Activated CD4-positive, CD25-positive, alpha-beta regulatory T cell treated with anti-CD3 and anti-CD28 coated beads, Interleukin-2, amount 50 U/mL, for 24 hours (primary cell): Measurements from ENCODE around the gene FN3KRP.
A peak's percentile ranks its signal among the peaks of the same experiment; 100 is the strongest.
"Not testable (repeated sequence)": the region's sequence is repeated elsewhere in the genome, so short reads cannot be mapped to it uniquely, and the experiment has no call there.

Experiments
- ATAC-seq, 2 donors: fragments of 150-1000 bp; cut with Tn5 transposase; one replicate each; pipeline ENCODE4 v1.10.0; 2021; ENCODE audit warnings: mild to moderate bottlenecking in 1 of 2, moderate library complexity in 1 of 2

Gene FN3KRP

DNA sequence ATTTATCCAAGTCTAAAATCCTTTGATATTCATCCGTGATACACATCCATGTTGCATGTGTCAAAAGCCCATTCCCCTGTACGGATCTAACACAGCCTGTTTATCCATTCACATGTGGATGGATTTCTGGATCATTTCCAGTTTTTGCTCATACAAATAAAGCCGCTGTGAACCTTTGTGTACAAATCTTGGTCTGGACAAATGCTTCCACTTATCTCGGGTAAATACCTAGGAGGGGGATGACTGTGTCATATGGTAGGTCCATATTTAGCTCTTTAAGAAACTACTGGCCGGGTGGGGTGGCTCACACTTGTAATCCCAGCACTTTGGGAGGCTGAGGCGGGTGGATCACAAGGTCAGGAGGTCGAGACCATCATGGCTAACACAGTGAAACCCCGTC, 29.0 kb downstream of the FN3KRP start:
- ATAC-seq: no peak

DNA sequence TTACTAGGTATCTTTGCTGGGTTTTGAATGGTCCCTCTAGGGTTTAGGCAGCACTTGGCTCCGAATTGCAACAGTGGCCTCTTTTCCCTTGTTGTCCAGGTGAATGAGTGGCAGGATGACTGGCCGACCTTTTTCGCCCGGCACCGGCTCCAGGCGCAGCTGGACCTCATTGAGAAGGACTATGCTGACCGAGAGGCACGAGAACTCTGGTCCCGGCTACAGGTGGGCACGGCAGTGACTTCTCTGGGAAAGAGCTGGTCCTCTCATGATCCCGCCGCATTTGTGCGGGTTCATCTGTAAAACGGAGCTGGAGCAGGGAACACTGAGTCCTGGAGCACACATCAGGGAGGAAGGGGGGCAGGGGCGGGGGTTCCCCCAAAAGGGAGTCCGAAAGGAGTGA, 32.2 kb downstream of the FN3KRP start:
- no peak for ATAC-seq

DNA sequence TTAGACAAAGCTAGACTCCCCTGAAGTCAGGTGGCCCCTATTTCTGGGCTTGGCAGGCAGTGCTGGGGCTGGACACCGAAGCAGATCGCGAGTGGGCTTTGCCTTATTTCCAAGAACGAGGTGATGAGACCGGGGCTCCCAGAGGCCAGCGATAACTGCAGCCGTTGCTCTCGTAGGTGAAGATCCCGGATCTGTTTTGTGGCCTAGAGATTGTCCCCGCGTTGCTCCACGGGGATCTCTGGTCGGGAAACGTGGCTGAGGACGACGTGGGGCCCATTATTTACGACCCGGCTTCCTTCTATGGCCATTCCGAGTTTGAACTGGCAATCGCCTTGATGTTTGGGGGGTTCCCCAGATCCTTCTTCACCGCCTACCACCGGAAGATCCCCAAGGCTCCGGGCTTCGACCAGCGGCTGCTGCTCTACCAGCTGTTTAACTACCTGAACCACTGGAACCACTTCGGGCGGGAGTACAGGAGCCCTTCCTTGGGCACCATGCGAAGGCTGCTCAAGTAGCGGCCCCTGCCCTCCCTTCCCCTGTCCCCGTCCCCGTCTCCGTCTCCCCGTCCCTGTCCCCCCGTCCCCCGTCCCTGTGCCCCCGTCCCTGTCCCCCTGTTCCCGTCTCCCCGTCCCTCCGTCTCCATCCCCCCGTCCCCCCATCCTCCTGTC, 33.9 kb downstream of the FN3KRP start:
- ATAC-seq: no peak

DNA sequence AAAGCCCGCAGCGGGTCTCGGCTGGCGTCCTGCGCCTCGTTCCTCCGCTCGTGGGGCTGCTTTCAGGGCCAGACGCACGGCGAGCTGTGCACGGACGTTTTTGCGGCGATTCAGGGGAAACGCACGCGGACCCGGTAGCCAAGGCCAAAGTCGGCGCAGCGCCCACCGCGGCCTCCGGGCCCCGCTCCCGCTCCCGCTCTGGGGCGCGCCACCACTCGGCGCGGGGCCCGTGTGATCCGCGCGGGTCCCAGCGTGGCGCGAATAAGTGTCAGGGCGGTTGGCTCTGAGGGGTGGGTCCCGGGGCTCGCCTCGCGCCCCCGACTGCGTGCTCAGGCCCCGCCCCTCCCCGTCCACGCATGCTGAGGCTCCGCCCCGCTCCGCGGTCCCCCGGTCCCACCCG, 34.7 kb downstream of the FN3KRP start:
- peak; percentile 33 to 57 for ATAC-seq

DNA sequence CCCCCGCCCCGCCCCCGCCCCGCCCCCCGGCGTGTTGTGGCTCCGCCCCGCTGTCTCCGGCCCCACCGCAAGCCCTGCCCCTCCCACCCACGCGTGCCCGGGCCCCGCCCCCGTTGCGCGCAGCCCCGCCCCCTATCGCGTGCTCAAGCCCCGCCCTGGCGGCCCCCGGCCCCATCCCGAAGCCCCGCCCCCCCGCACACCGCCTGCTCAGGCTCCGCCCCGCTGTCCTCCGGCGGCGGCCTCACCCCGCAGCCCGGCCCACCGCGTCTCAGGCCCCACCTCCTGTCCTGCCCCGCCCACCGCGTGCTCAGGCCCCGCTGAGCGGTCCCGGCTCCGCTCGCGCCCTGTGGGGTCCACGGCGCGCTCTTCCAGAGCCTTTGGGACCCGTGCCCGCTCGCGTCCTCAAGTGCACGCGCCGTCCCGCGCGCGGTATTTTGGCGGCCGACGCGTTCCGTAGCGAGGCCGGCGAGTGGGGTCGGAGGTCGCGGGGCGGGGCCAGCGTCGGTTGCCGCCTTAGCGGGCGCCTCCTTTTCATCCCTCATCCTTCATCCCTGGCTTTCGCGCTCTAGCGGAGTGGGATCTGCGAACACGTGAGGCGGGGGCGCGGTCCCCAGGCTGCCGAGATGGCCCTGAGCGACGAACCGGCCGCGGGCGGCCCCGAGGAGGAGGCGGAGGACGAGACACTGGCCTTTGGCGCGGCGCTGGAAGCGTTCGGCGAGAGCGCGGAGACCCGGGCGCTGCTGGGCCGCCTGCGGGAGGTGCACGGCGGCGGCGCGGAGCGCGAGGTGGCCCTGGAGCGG, 35.3 kb downstream of the FN3KRP start, which contains the start of gene TBCD:
Gene TBCD (plus strand): TSS at position 495 of the 800 bp plus-strand sequence. CDS start 129 bp downstream, at position 624.
- peak; percentile 74 to 78 for ATAC-seq

GRCh38 chr17:82752371-82753200, 36.1 kb downstream of the FN3KRP start:
- ATAC-seq: peak; percentile 23 to 31

- ATAC-seq: no peak
Measured at GRCh38 chr17:82753201-82753464, 36.6 kb downstream of the FN3KRP start.

- no peak for ATAC-seq
Measured at GRCh38 chr17:82754297-82755208, 38.0 kb downstream of the FN3KRP start.

DNA sequence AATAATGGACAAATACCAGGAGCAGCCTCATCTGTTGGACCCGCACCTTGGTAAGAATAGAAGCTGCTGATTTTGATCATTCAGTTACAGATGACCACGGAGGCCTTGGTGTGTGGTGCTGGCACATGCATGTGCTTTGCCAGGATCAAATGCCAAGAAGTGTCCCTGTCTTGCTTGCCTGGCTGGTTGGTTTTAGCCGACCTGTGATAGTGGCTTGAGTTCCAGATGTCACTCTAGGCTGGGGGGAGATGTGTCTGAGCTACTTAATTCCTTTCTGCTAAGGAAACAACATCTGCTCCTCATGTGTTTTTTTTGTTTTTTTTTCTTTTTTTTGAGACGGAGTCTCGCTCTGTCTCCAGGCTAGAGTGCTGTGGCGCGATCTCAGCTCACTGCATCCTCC, 39.7 kb downstream of the FN3KRP start:
- ATAC-seq: no peak

DNA sequence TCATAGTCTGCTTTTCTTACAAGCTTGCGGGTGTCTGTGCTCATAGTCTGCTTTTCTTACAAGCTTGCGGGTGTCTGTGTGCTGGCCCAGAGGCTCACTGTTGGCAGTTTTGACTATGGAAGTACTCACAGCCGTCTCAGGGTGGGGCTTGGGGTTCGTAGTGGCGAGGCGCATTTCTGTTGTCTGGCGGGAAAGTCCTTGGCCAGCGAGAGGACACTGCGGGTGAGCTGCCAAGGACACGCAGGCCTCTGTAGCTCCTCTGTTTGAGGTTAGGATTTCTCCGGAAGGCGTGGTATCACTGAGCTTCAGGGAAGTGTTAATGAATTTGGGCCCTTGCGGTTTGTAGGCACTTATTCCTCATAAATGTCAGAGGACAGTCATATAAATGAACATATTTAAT, 48.9 kb downstream of the FN3KRP start:
- ATAC-seq: no peak

GRCh38 chr17:82767041-82767754, 50.7 kb downstream of the FN3KRP start:
- no peak for ATAC-seq

DNA sequence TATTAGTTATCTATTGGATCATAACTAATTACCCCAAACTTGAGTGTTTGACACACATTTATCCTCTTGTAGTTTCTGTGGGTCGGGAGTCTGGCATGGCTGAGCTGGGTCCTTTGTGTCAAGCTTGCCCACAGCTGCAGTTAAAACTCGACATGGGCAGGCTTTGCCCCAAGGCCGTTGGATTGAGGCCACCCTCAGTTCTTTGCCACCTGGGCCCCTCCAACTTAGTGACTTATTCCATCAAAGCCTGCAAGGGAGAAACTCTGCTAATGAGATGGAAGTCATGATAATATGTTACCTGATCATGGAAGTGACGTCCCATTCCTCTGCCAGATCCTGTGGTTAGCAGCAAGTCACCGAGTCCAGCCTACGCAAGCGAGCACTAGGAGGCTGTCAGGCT, 52.5 kb downstream of the FN3KRP start:
- no peak for ATAC-seq

DNA sequence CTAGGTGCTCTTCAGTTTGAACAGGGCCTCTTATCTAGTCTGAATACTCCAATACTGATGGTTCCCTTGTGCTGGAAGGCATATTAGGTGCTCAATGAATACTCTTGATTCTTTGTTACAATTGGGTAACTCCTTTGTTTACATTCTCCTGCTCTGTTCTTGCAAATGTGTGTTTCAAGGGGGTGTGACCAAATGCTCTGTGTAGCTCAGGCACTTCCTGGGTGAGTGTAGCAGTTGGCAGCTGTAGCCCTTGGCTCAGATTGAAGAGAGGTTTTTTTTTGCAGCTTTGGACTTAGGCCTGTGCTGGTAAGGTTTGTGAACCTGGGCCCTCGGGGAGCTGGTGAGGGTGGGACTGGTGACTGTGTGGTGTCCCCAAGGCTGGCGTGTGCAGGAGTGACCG, 55.5 kb downstream of the FN3KRP start:
- ATAC-seq: no peak

DNA sequence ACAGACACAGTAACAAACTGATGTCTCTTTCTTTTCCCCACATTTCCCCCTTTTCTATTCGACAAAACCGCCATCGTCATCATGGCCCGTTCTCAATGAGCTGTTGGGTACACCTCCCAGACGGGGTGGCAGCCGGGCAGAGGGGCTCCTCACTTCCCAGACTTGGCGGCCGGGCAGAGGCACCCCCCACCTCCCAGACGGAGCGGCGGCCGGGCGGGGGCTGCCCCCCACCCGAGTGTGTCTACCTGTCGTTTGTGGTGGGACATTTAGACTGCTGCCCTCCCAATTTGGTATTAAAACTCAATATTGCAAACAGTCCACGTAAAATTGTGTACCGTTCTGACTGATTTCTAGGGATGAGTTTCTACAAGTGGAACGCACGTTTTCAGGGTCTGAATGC, 58.0 kb downstream of the FN3KRP start:
- not testable (repeated sequence) for ATAC-seq

DNA sequence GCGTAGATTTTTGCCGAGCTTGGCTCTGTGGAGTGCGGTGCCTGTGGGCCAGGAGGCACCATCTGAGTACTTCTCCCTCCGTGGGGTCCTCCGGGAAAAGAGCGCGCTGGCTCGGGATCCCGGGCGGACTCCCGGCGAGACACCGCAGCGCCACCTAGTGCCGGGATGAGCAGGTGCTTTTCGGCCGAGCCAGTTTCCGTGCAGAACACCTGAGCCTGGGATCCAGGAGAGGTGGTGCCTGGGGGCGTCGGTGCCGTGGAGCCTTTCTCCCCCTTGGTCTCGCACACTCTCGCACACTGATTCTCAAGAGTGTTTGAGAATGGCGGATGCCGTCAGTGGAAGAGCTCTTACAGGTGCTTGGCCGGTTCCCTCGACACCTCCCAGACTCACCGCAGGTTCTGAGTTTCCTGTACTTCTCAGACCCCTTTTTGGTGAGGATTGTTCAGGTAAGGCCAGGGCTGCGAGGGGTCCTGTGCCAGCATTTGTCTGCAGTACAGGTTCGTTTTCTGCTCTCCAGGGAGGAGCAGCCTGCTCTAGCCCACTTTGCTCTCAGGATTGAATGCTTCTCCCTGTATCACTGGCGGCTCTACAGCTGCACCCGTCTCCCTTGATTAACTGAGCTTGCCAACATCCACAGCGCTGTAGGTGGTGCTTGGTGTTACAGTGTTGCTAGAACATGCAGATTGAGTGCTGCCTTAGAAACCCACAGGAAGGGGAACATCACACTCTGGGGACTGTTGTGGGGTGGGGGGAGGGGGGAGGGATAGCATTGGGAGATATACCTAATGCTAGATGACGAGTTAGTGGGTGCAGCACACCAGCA, 58.7 kb downstream of the FN3KRP start:
- no peak for ATAC-seq

DNA sequence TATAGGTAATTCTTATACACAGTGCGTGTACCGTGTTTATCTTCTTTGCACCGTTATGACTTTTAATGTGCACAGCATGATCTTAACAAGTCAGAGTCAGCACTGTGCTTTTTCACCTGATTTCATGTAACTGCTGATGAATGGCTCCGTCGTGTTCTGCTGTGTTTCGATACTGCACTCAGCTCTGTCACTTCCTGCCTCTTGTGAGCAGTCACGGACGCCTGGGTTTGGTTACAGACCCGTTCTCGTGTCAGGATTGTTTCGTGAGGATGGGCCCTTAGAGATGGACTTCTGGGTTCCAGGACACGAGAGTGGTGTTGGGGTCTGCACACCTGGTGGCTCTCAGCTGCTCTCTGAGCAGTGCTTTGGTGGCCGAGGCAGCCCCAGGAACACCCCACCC, 59.9 kb downstream of the FN3KRP start:
- peak in 1 of 2 donors; percentile 41 for ATAC-seq
